ENCODE data around the gene RNF138.

GRCh38 chr18:32074206-32074605, 17.5 kb upstream of the RNF138 start:
- TF ChIP-seq EP300 (IDR thresholded peaks at IDR 0.05) (no peak), CTCF (IDR thresholded peaks at IDR 0.05) (no peak), POLR2A (IDR thresholded peaks at IDR 0.05) (no peak)

Measured in upper lobe of left lung (tissue), 4 donors.